Astrocyte (in vitro differentiated cells and primary cell): ENCODE measurements around the gene RIPOR3.

Experiments used
- CTCF ChIP-seq: IDR thresholded peaks from 2 replicates; pipeline ENCODE4 v1.5.1; 2011; ENCODE audit warnings: low read depth, mild to moderate bottlenecking, inconsistent platforms, low read length, moderate library complexity; ENCODE audit not compliant: insufficient read depth
- EZH2 ChIP-seq: IDR thresholded peaks from 2 replicates; pipeline ENCODE4 v1.6.1; 2012; ENCODE audit warnings: mild to moderate bottlenecking, low read length, inconsistent platforms; ENCODE audit not compliant: insufficient read depth

DNA sequence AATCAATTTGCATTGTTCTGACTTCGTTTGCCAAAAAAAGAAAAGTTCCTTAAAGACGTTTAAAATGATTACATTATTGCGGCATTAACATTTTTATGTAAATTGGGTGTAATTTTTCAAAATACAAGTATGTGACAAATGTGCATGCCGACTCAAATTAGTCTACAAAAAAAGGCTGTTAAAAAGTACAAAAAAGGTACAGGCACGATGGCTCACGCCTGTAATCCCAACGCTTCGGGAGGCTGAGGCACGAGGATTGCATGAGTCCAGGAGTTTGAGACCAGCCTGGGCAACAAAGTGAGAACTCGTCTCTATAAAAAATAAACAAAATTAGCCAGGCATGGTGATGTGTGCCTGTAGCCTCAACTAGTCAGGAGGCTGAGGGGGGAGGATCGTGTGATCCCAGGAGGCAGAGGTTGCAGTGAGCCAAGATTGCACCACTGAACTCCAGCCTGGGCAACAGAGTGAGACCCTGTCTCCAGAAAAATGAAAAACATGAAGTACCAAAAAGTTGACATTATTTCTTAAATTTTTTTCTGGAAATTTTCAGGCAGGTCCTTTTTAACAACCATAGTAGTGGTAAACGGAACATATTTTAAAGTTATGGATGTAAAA, 91.0 kb downstream of the RIPOR3 start:
- no peak for TF ChIP-seq CTCF
- TF ChIP-seq EZH2: no peak
